NCI-H1417 (cell line): ENCODE data around the gene C11orf65.
A peak's percentile ranks its signal among the peaks of the same experiment; 100 is the strongest.
"Not testable (repeated sequence)": the region's sequence is repeated elsewhere in the genome, so short reads cannot be mapped to it uniquely, and the experiment has no call there.

ENCODE experiments used
- DNase-seq, 3 experiments: peaks; one replicate each; lab custom pipeline; 2025; lab: John Stamatoyannopoulos, UW

The C11orf65 gene

DNA sequence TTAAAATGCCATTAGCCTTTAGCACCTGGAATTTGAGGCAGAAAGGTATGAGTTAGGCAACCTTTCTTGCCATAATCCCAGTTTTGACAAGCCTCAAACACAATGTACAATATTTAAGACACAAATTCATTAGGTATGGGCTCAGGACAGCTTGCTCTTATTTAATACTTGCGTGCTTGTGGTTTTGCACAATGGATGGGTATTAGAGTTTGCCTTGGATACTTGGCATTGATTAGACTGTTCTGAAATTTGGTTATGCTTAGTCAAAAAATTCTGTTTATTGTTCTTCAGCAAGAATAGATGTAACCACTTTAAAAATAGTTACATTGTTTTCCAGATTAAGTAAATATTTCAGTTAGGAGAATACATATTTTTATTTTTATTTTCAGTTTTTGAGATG lies 5.4 kb upstream of the C11orf65 start:
- DNase-seq = no peak

GRCh38 chr11:108468478-108468864 lies 1.1 kb upstream of the C11orf65 start:
- no peak for DNase-seq

DNA sequence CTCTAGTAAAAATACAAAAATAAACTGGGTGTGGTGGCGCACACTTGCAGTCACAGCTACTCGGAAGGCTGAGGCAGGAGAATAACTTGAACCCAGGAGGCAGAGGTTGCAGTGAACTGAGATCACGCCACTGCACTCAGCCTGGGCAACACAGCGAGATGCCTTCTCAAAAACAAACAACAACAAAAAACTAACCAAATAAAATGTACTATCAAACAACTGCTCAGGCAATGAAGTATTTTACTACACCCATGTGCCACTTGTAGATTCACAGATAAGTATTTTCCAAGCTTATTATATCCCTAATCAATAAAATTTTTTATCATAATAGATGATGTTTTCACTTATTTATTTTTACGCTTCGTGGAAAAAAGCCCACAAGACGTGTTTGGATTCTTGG lies 924 bp downstream of the C11orf65 start:
- peak in 1 of 3 experiments; percentile 28 for DNase-seq

GRCh38 chr11:108453207-108453835 lies 14.0 kb downstream of the C11orf65 start:
- no peak for DNase-seq

DNA sequence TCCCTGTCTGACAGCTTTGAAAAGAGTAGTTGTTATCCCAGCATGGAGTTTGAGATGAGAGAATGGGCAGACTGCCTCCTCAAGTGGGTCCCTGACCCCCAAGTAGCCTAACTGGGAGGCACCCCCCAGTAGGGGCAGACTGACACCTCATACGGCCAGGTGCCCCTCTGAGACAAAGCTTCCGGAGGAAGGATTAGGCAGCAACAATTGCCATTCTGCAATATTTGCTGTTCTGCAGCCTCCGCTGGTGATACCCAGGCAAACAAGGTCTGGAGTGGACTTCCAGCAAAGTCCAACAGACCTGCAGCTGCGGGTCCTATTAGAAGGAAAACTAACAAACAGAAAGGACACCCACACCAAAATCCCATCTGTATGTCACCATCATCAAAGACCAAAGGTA lies 25.9 kb downstream of the C11orf65 start:
- not testable (repeated sequence) for DNase-seq

GRCh38 chr11:108436594-108436993 lies 30.7 kb downstream of the C11orf65 start:
- DNase-seq = no peak

GRCh38 chr11:108435066-108435465 lies 32.3 kb downstream of the C11orf65 start:
- no peak for DNase-seq

GRCh38 chr11:108432783-108433182 lies 34.5 kb downstream of the C11orf65 start:
- no peak for DNase-seq

- DNase-seq = no peak
Measured at GRCh38 chr11:108431997-108432396, 35.3 kb downstream of the C11orf65 start.

DNA sequence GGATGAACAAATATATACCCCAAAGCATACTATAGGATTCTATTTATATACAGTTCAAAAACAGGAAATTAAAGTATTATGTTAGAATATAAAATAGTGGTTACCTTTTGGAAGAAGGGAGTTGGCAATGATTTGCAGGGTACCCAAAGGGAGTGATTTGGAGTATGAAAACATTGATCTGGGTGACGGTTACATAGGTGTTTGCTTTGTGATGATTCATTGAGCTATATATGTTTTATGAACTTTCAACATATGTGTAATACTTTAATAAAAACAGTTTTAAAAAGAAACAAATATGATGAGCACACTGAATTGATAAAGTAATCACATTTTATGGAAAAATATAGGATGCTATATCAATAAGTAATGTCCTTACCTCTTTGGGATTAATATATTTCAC lies 36.0 kb downstream of the C11orf65 start:
- no peak for DNase-seq

DNA sequence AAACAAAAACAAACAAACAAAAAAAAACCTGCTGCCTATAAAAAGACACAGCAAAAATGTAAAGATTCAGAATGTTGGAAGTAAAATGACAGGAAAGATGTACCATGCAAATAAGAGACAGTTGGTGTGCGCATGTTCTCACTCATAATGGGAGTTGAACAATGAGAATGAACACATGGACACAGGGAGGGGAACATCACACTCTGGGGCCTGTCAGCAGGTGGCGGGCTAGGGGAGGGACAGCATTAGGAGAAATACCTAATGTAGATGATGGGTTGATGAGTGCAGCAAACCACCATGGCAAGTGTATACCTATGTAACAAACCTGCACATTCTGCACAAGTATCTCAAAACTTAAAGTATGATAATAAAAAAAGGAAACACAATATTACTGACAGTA lies 49.8 kb downstream of the C11orf65 start:
- peak in 1 of 3 experiments; percentile 16 for DNase-seq

DNA sequence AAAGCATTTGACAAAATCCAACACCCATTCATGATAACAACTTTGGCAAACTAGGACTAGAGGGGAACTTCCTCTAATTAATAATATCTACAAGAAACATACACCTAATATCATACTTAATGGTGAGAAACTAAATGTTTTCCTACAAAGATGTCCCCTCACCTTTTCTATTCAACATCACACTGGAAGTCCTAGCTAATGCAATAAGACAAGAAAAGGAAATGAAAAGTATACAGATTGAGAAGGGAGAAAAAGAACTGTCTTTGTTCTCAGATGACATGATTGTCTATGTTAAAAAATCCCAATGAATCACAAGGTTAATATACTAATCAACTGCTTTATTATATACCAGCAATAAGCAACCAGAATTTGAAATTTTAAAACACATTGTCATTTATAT lies 52.4 kb downstream of the C11orf65 start:
- no peak for DNase-seq

DNA sequence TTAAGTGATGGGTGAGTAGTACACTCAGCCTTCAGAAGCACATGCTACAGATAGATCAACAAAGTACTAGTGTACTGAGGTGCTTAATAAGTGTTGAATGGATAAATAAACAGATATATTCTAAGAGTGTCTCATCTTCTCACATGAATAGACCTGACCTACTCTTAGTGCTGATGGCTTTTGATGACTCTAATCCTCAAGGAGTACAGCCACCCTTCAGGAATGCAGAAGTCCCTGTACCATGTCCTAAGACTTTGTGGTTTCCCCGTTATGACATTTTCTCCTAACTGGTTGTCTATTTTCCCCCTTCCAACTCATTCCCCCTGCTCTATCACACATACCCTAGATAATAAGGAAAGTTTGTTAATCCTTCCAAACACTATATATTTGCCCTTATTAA lies 61.6 kb downstream of the C11orf65 start:
- DNase-seq = no peak

DNA sequence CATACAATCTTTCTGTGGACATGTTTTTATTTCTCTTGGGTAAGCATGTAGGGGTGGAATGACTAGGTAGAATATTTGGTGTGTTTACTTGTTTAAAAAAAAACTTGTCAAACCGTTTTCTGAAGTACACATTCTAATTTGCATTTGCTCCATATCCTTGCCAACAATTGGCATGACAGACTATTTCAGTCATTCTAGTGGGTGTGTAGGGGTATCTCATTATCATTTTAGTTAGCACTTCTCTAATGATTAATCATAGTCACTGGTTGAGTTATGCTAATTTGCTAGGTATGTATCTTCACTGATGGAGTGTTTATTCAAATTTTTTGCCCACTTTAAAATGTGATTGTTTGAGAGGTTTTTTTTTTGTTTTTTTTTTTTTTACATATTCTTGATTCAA lies 64.3 kb downstream of the C11orf65 start:
- no peak for DNase-seq

DNA sequence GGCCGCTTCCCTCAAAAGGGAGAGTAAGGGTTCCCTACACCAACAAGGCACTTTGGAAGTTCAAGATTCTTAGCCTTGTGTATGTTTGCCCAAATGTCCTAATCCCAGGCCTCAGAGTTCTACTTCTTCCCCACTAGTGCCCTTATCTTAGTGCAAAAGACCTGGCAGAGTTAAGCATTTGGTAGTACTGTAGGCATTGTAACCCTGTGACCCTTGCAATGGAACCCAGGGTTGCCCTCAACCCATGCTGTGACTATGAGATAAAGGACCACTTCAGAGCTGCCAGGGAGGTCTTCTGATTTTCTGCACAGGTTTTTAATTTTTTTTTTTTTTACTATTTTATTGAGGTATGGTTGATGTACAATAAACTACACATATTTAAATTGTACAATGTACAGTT lies 65.1 kb downstream of the C11orf65 start:
- DNase-seq = no peak

DNA sequence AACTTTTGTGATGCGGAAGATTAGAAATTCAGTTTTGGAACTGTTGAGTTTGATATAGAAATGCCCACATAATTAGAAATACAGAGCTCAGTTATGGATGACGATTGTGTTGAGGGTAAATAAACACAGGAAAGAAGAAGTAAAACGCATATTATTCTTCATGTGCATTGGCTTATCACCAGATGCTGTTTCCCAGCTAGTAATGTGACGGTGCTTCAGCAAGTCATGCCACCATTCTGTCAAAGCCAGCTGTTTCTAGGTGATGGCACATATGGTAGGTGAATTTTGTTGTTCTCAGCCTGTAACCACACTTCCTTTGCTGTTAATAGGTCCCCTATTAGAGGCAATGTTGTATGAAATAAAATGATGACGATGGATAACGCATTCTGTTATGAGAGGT lies 68.9 kb downstream of the C11orf65 start:
- DNase-seq = no peak

DNA sequence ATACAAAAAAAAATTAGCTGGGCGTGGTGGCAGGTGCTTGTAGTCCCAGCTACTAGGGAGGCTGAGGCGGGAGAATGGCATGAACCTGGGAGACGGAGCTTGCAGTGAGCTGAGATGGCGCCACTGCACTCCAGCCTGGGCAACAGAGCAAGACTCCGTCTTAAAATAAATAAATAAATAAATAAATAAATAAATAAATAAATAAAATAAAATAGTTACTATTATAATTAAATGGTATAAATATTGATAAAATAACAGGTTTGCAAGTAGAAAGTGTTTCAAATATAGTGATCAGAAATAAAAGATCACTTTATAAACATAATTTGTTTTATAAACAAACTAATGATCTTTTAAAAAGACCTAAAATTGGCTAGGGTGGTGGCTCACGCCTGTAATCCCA lies 70.7 kb downstream of the C11orf65 start:
- DNase-seq = not testable (repeated sequence)

GRCh38 chr11:108394744-108395284 lies 72.5 kb downstream of the C11orf65 start:
- DNase-seq = no peak

GRCh38 chr11:108393046-108393445 lies 74.3 kb downstream of the C11orf65 start:
- no peak for DNase-seq

GRCh38 chr11:108392353-108392752 lies 75.0 kb downstream of the C11orf65 start:
- DNase-seq = no peak

DNA sequence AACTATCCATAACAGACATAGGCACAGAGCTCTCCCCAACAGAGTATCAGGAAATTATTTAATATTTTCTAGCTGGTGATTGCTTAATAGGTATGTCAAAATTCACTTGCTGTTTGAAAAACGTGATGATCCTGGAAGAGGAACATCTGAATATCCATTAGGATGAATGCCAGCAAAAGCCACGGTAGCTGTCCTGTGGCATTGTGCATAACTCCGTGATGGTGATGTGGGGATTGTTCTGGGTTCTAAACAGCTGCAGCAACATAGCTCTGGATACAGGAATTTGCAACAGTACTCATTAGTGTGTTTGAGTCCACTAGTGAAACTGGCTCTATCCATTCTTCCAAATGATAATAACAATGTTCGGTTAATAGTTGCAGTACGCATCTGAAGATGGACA lies 78.8 kb downstream of the C11orf65 start:
- DNase-seq = no peak

DNA sequence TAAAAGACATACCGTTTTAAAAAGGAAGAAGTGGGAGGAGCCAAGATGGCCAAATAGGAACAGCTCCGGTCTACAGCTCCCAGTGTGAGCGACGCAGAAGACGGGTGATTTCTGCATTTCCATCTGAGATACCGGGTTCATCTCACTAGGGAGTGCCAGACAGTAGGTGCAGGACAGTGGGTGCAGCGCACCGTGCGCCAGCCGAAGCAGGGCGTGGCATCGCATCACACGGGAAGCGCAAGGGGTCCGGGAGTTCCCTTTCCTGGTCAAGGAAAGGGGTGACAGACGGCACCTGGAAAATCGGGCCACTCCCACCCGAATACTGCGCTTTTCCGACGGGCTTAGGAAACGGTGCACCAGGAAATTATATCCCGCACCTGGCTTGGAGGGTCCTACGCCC lies 93.8 kb downstream of the C11orf65 start:
- DNase-seq = not testable (repeated sequence)

DNA sequence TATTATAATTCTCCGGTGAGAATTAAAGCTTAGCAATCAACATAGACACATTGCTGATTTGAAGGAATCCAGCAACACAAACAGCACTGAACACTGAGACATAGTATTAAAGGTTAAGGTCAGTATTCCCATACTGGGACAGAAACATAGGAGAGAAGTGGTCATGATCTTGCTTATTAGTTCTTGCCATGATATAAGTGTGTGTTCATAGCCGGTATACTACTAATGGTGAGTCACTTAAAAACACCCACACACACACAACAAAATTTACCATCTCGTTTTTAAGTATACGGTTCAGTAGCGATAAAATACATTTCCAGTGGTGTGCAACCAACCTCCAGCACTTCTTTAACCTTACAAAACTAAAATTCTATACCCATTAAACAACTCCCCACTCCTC lies 96.3 kb downstream of the C11orf65 start:
- no peak for DNase-seq

GRCh38 chr11:108370315-108370714 lies 97.0 kb downstream of the C11orf65 start:
- no peak for DNase-seq
